Activated gamma-delta T cell treated with Interleukin-2 at 50 U/mL for 16 hours (primary cell): ENCODE measurements around the gene ACOT2.
A peak's percentile ranks its signal among the peaks of the same experiment; 100 is the strongest.
"Not testable (repeated sequence)": the region's sequence is repeated elsewhere in the genome, so short reads cannot be mapped to it uniquely, and the experiment has no call there.

Experiments used
- DNase-seq: peaks from one replicate; pipeline ENCODE4 v3.0.0-alpha.2; 2020

Gene ACOT2

DNA sequence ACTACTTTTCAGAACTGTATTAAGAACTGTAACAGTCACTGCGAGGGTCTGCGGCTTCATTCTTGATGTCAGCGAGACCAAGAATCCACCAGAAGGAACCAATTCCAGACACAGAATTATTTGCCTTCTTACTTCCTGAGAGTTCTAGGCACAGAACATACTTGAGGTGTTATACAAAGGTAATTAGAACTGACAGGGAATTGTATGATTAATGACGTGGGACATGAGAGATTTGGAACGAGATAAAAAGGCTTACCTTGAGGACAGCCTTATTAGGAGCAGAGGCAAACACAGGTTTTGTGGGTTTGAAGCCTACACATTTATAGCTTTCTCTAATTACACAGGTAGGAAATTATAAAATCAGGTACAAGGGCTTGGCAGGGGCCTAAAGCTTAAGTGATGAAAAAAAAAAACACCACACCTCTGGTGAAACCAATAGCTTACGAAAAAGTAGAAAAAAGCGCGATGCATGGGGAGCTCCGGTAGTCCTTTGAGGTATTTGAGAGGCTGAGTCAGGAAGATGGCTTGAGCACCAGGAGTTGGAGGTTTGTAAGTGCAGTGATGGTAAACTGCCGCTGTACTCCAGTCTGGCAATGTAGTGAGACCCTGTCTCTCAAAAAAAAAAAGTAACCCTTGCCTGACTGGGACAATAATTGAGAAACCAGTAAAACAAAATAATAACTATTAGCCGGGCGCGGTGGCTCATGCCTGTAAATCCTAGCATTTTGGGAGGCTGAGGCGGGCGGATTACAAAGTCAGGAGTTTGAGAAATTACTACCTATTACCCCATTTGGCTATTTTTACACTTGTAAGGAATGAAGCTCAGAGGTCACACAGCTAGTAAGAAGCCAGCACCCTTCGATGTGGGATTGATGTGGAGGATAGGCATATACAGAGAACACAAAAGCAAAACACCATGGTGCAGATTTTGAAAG, 795 bp upstream of the ACOT2 start:
- no peak for DNase-seq

DNA sequence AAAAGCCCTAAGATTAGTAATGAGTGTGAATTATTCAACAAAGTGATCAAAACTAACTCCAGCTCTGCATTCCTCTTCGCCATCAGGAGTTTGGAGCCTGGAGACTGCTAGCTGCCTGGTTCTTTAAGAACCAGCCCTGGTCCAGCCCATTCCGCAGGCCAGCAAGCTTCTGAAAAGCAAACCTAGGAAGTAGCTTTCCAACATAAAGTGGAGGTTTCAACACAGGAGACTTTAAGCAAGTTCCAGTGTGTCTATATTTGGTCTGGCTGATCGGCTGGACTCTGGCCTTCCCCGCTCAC, 178 bp upstream of the ACOT2 start:
- not testable (repeated sequence) for DNase-seq

DNA sequence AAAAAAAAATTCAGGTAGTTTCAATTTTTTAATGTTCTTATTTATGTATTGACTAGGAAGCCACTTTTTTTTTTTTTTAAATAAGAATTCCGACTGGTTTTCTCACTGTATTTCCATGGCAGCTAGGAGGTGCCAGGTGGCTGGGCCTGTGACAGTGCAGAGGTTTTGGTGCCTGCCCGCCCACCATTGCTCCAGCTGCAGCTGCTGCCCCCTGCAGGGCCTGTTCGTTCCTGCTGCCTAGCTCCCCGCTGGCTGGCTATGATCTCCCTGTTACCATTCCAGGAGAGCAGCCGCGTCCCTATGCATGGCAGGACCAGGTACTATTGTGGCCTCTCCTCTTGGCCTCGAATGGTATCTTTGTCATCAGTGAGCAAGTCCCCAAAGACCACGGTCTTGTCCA, 1.9 kb downstream of the ACOT2 start:
- DNase-seq, result peak; percentile 56

DNA sequence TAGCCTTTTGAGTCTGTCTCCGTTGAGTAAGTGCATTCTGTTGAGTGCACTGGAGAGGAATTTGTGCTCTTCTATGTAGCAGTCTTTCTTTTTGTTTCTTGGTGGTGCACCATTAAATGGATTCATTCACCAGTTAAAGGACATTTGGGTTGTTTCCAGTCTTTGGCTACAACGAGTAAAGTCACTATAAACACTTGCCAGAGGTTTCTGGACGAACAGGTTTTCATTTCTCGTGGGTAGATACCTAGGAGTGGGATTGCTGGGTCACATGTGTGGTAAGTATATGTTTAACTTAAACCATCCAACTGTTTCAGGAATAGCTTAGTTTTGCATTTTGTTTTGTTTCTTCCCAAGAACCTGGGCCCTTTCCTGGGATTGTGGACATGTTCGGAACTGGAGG, 4.0 kb downstream of the ACOT2 start:
- DNase-seq, result not testable (repeated sequence)

DNA sequence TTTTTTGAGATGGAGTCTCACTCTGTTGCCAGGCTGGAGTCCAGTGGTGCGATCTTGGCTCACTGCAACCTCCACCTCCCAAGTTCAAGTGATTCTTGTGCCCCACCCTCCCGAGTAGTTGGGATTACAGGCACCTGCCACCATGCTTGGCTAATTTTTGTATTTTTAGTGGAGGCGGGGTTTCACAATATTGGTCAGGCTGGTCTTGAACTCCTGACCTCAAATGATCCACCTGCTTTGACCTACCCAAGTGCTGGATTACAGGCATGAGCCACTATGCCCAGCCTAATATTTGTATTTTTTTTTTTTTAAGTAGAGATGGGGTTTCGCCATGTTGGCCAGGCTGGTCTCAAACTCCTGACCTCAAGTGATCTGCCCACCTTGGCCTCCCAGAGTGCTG, 4.7 kb downstream of the ACOT2 start:
- DNase-seq, result not testable (repeated sequence)

DNA sequence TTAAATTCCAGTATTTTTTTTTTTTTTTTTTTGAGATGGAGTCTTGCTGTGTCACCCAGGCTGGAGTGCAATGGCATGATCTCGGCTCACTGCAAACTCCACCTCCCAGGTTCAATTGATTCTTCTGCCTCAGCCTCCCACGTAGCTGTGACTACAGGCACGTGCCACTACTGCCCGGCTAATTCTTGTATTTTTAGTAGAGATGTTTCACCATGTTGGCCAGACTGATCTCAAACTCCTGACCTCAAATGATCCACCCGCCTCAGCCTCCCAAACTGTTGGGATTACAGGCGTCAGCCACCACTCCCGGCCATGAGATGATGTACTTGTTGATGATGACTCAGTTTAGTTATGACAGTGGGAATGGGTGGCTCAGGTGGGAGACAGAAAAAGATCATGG, 5.2 kb downstream of the ACOT2 start:
- not testable (repeated sequence) for DNase-seq

DNA sequence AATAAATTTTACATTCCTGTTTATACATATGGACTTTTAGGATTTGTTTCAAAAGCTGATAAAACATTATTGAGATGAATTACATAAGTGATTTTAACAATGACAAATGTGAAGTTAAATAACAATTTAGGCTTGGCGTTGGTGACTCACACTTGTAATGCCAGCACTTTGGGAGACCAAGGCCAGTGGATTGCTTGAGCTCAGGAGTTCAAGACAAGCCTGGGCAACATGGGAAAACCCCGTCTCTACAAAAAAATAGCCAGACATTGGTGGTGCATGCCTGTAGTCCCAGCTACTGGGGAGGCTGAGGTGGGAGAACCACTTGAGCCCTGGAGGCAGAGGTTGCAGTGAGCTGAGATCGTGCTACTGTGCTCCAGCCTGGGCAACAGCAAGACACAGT, 7.4 kb downstream of the ACOT2 start:
- DNase-seq, result no peak

DNA sequence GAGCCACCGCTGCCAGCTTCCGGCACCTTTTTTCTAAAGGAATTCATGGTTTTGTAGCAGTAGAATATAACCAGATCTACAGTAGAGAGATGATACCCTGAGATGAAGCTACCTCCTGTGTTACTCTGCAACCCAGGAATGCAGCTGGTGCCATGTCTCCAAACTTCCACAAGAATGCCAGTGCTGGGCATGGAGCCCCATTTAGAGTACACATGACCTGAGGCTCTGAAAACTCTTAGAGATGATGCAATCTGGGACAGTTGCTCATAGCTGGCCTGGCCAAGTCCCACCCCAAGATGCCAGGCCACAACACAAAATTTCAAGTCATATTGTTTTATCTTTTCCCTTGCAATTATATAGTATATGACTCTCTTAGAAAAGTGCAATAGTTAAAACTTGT, 8.2 kb downstream of the ACOT2 start:
- not testable (repeated sequence) for DNase-seq

DNA sequence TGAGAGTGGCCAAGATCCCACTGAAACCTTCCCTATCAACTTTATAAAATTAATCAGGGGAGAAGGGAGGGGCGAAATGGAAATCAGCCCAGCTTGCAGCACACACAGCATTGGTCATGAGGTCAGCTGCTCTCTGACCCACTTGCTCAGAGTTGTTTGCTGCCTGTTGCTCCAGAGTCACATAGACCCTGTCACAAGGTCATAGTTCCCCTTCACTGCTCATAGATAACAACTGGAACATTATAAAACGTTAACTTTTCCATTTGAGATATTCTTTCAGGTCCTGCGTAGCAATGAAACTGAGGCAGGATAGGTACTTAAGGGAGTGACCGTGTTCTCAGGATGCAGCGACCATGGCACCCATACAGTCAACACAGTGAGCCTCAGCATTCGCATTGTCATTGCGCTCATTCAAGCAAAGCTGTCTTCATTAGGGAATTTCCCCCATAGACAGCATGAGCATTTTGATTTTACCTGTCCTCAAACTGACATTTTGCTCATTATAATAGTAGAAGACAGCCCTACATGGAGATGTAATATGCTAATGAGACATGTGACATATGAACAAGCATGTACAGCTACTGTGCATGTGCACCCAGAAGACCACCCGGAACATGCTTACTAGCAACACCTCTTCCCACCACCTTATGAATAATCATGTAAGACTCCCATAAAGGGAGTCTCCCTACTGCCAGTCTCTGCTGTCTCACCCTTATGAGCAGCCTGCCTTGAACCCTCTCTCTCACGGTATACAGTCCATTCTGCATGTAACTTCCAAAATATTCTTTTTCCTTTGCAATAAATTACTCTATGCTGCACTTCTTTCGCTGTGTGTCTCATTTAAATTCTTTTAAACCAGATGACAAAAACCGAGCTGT, 13.3 kb downstream of the ACOT2 start:
- DNase-seq, result not testable (repeated sequence)

DNA sequence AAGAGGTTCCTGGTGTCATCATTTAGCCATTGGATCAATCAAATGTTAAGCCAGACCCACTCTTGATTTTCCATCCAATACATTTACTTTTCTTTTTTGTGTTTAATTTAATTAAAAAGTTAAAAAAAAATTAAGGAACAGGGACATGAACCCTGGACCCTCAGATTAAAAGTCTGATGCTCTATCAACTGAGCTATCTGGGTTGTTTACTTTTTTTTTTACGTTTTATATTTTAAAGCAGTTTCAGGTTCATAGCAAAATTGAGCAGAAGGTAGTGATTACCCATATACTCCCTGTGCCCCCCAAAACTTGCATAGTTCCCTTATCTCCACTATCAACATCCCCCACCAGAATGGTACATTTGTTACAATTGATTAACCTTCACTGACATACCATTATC, 19.7 kb downstream of the ACOT2 start:
- no peak for DNase-seq

DNA sequence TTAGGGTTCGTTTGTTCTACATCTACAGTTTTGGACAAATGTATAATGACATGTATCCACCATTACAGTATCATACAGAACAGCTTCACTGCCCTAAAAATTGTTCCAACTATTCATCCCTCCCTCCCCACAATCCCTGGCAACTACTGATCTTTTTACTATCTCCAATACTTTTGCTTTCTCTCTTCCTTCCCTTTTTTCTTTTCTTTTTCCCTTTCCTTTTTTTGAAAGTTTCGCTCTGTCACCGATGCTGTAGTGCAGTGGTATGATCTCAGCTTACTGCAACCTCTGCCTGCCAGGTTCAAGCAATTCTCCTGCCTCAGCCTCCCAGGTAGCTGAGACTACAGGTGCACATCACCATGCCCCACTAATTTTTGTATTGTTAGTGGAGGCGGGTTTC, 20.1 kb downstream of the ACOT2 start:
- no peak for DNase-seq

DNA sequence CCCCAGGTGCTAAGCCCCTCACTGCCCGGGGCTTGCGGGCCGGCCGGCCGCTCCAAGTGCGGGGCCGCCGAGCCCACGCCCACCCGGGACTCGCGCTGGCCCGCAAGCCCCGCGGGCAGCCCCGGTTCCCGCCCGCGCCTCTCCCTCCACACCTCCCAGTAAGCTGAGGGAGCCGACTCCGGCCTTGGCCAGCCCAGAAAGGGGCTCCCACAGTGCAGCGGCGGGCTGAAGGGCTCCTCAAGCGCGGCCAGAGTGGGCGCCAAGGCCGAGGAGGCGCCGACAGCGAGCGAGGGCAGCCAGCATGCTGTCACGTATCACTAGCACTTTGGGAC, 21.6 kb downstream of the ACOT2 start:
- DNase-seq, result not testable (repeated sequence)

DNA sequence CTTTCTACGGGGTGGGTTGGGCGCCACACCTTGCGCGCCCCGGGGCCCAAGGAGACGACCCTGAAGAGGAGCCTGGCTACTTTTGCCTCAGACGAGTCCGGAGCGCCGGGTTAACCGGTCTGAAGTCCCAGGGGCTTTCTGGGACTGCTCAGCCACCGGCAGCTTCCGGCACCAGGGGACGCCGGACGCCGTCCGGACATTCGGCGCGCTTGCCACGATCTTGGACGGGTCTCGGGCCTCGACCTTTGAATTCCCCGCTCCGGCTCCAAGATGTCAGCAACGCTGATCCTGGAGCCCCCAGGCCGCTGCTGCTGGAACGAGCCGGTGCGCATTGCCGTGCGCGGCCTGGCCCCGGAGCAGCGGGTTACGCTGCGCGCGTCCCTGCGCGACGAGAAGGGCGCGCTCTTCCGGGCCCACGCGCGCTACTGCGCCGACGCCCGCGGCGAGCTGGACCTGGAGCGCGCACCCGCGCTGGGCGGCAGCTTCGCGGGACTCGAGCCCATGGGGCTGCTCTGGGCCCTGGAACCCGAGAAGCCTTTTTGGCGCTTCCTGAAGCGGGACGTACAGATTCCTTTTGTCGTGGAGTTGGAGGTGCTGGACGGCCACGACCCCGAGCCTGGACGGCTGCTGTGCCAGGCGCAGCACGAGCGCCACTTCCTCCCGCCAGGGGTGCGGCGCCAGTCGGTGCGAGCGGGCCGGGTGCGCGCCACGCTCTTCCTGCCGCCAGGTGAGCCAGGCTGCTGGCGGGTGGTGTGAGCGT, 22.9 kb downstream of the ACOT2 start, which contains the start of gene ACOT4:
TSS of gene ACOT4 (plus strand) at position 184 of the 760 bp plus-strand sequence. CDS start at position 271, 87 bp downstream.
- DNase-seq, result peak; percentile 35

DNA sequence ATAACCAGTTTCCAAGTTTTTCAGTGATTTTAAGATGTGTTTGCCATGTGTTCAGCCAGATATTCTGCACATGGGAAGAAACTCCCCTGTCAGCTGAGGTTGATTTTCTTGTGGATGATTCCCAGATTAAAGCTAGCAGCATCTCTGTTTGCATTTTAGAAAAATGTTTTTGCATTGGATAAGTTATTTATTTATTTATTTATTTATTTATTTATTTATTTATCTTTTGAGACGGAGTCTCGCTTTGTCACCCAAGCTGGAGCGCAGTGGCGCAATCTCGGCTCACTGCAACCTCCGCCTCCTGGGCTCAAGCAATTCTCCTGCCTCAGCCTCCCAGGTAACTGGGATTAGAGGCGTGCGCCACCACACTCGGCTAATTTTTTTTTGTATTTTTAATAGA, 25.5 kb downstream of the ACOT2 start:
- no peak for DNase-seq

DNA sequence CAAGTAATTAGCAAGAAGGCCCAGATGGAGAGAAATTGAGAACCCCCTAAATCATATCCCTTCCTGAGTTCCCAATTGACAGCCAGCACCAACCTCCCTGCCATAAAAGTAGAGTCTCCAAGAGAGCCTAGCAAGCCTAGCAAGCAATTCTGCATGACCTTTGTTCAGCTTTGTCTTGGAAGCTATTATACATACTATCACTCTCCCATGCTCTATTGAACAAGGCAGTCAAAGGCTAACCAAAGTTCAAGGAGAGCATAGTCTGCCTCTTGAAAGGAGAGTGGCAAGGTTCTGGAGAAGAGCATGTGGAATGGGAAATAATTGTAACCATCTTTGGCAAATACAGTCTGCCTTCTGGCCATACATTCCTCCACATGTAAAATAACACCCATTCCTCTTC, 30.5 kb downstream of the ACOT2 start:
- no peak for DNase-seq

DNA sequence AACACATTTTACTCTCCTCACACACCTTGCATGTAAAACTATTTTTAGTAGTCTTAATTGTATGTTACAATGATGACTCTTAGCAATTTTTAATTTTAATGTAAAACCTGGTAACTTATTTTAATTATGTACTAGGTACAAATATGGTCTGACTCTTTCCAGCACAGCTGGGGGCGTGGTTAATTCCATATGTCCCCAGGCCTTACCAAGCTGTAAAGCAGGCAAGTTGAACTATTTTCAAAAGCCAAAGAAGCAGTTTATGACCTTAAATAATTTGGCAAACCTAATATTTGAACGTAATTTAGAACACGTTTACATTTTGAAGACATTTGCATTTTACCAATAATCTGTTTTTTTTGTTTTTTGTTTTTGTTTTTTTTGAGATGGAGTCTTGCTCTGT, 34.0 kb downstream of the ACOT2 start:
- no peak for DNase-seq

DNA sequence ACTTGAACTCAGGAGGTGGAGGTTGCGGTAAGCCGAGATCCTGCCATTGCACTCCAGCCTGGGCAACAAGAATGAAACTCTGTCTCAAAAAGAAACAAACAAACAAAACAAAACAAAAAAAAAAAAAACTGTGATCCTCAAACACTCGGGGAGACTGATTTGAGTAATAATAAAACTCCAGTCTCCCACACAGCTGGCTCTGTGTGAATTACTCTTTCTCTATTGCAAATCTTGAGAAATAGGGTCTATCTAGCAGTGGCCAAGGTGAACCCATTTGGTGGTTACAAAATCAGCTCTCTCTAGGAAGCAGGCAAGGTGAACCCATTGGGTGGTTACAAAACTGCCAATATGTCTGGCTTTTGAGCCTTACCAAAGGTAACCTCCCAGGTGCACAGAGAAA, 37.3 kb downstream of the ACOT2 start:
- DNase-seq, result no peak

DNA sequence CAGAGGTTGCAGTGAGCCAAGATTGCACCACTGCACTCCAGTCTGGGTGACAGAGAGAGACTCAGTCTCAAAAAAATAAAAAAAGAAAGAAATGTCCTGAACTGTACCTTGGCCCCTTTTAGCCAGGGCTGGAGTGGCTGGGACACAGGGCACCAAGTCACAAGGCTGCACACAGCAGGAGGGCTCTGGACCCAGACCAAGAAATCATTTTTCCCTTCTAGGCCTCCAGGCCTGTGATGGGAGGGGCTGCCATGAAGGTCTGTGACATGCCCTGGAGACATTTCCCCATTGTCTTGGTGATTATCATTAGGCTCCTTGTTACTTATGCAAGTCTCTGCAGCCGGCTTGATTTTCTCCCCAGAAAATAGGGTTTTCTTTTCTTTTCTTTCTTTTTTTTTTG, 38.2 kb downstream of the ACOT2 start:
- DNase-seq, result no peak

DNA sequence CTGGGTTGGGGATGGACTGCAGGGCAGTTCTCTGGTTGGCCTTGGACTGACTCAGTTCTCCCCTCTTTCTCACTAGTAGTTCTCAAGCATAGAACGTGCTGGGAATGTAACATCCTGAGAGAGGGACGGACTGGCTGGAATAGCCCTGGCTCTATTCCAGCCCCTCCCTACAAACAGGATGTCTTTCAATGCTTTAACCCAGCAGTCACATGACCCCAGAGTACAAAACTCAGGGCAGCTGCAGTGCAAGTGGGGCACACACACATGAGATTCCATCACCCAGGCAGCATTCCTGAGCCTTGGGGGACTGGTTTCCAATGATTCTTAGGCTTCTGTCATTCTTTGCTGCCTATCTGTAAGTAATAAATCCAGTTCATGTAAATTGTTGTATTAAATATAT, 41.7 kb downstream of the ACOT2 start:
- DNase-seq, result no peak

DNA sequence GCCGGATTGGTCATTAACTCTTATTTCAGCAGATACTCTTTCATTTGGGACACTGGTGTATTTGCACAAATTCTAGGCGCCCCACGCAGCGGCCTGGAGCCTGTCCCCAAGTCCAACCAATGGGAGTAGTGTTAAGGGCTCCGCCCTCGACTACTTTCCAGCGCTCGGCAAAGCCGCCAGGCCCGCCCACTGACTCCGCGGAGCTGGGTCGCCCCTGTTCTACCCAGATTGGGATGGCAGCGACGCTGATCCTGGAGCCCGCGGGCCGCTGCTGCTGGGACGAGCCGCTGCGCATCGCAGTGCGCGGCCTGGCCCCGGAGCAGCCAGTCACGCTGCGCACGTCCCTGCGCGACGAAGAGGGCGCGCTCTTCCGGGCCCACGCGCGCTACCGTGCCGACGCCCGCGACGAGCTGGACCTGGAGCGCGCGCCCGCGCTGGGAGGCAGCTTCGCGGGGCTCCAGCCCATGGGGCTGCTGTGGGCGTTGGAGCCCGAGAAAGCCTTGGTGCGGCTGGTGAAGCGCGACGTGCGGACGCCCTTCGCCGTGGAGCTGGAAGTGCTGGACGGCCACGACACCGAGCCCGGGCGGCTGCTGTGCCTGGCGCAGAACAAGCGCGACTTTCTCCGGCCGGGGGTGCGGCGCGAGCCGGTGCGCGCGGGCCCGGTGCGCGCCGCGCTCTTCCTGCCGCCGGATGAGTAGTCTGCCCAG, 43.5 kb downstream of the ACOT2 start, which contains the start of gene ACOT6:
TSS of gene ACOT6 (plus strand) at position 179 of the 707 bp plus-strand sequence. CDS start at position 234, 55 bp downstream.
- peak; percentile 50 for DNase-seq

DNA sequence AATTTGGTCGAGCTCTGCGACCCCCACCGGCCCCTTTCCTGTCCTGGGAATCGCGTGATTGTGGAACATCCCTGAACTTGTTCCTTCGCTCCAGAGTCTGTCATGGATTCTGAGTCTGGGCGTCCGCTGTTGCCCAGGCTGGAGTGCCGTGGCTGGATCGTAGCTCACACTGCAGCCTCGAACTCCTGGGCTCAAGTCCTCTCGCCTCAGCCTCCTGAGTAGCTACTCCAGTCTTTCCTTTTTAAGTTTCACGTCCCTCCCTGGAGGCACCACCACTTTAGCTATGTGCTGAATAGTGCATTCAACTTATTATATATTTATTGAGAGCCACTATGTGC, 44.0 kb downstream of the ACOT2 start:
- DNase-seq, result no peak

DNA sequence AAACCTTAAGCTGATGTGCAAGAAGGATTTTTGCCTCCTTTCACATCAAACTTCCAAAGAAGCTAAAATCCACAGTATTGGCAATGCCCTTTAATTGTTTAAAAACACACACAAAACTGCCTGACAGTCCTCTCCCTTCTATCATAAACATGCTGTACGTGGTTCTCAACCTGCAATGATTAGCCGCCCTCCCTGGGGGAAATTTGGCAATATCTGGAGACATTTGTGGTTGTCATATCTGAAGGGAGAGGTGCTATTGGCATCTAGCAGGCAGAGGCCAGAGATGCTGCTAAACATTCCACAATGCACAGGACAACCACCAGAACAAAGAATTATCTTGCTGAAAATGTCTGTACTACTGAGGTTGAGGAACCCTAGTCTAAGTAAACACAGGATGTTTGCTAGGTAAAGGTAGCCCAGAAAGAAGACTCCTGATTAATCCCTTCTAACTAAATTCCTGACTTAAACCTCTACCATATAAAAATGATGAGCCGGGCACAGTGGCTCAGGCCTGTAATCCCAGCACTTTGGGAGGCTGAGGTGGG, 44.5 kb downstream of the ACOT2 start:
- no peak for DNase-seq
